NCI-H1694 treated with DMSO at 0.1 percent for 48 hours (cell line): ENCODE data around the gene NPPA.

Experiments used
- DNase-seq: peaks from one replicate; lab custom pipeline; 2025; lab: John Stamatoyannopoulos, UW

Gene NPPA

DNA sequence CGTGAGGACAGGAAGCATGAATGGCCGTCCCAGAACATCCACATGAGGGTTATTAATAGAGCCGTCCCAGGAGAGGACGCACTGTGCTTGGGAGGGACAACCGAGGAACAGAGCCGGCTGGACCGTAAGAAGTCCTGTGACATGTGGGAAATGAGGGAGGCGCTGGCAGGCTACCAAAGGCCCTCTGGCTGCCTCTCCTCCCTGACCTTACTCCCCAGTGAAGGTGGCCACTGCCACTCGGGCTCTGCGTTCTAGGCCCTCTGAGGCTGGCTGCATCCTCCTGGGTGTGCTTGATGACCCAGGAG, 26.6 kb upstream of the NPPA start:
- no peak for DNase-seq

DNA sequence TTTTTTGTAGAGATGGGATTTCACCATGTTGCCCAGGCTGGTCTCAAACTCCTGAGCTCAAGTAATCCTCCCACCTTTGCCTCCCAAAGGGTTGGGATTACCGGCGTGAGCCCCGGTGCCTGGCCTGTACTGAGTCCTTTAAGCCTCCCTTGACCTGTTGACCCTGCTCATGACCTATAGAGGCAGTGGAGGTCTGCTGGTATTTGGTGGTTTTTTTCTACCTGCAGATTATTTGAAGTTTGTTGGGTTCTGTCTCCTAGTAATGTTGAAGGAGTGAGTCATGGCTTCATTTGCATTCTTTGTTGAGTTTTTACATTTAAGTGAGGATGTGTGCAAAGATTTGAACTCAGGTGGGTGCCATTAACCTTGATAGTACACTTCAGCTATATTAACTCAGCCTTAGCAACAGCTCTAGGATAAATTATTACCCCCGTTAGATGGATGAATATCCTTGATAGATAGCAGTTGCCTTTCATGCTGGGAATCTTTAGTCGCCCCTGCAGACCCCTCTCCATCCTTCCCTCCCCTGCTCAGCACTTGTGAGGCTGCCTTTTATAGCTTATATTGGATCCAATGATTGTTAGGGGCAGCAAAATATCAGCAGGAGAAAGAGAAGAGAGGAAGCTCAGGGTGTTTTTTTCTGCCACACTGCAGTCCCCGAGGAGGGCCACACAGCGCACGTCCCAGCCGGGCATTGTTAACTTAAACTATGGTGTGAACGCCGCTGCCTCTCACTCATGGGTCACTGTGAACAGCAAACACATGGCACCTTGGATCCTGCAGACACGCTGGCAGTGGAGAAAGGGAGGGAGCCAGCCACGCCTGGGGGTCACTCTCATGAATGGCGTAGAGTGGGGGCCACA, 26.0 kb upstream of the NPPA start:
- DNase-seq = no peak

DNA sequence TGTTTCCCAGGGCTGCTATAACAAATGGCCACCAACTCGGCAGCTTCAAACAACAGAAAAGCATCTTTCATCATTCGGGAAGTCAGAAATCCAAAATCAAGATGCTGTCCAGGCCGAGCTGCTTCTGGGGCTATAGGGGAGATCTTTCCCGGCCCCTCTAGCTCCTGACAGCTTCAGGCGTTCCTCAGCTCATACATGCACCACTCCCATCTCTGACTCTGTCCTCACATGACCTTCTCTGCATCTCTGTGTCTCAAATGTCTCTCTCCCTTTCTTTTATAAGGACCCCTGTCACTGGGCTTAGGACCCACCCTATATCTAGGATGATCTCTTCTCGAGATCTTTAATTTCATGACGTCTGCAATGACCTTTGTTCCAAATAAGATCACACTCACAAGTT, 25.0 kb upstream of the NPPA start:
- DNase-seq = no peak

DNA sequence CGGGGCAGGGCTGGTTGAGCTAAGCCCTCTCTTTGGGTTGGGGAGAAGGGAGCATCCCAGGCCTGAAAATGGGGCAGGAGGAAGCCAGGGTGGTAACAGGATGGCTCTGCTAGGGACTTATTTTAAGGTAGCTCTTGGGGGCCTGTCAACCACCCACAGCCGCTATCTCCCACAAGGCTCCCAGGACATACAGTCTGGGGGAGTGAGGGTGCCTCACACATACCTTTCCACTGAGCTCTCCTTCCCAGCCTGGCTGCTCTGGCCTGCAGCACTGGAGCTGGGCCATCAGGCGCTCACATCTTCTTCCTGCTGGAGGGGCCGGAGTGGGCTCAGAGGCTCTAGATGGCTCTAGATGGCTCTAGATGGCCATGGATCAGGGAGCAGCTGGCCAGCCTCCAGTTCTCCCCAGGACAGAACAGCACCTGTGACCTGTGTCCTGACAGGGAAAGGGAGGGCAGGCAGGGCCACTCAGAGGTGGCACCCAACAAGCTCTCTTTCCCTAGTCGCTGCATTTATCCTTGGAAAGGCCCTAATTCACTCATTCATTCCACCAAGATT, 22.1 kb upstream of the NPPA start:
- no peak for DNase-seq

DNA sequence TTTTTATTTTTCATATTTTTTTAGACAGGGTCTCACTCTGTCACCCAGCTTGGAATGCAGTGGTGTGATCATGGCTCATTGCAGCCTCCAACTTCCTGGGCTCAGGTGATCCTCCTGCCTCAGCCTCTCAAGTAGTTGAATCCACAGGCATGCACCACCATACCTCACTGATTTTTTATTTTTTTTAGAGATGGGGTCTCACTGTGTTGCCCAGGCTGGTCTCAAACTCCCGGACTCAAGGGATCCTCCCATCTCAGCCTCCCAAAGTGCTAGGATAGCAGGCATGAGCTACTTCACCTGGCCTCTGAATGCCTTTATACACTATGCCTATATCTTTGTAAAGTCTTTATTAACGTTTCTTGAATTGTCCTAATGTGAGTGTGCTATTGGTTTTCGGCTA, 21.5 kb upstream of the NPPA start:
- no peak for DNase-seq

DNA sequence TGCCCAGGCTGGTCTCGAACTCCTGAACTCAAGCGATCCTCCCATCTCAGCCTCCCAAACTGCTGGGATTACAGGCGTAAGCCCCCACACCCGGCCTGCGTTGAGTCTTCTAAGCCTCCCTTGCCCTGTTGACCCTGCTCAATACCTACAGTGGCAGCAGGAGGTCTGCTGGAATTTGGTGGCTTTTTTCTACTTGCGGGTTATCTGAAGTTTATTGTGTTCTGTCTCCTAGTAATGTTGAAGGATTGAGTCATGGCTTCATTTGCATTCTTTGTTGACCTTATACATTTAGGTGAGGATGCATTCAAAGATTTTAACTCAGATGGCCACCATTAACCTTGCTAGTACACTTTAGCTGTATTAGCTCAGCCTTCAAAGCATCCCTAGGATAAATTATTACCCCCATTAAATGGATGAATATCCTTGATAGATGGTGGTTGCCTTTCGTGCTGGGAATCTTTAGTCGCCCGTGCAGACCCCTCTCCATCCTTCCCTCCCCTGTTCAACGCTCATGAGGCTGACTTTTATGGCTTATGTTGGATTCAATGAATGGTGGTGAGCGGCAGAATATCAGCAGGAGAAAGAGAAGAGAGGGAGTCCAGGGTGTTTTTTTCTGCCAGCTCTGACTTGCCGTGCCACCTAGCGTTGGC, 20.9 kb upstream of the NPPA start:
- DNase-seq = no peak

DNA sequence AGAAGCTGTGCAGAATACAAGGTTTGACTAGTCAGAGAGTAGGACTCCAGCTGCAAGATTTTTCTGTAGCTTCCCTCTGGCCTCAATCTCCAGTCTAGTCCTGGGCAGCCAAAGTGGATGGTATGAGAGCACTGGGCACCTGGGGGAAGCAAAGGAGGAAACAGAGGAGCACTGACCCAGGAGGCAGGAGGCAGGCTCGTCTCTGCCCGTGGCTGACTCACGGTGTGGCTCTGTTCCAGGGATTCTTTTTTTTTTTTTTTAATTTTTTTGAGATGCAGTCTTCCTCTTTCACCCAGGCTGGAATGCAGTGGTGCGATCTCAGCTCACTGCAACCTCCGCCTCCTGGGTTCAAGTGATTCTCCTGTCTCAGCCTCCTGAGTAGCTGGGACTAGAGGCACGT, 15.3 kb upstream of the NPPA start:
- no peak for DNase-seq

DNA sequence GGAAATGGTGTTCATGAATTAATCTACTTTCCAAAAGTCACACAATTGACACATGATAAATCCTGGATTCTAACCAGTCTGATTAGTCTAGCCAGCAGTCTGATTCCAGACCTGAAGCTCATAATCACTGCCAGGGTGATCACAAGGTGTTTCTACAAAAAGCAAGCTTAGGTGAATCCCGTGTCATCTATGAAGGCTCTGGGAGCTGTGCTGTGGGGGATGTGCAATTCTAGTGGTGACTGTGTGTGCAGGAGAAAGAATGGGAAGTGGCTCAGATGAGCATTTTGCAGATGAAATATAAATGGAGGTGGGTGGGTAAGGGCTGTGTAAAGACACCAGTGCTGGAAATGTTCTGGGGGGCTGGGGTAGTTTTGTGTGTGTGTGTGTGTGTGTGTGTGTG, 13.0 kb upstream of the NPPA start:
- DNase-seq = no peak

DNA sequence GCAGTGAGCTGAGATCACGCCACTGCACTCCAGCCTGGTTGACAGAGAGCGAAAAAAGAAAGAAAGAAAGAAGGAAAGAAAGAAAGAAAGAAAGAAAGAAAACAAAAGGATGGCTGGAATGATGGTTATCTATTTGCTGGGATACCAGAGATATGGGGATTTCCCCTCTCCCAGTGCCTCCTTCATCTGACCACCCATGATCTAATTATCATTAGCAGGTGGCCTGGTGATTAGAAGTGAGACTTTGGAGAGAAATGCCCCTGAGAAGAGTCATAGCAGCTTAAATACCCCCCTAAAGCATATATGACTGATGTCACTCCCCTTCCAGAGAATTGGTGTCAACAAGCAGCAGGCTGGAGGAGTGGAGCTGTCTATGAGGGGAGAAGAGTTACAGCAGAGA, 12.5 kb upstream of the NPPA start:
- DNase-seq = no peak

DNA sequence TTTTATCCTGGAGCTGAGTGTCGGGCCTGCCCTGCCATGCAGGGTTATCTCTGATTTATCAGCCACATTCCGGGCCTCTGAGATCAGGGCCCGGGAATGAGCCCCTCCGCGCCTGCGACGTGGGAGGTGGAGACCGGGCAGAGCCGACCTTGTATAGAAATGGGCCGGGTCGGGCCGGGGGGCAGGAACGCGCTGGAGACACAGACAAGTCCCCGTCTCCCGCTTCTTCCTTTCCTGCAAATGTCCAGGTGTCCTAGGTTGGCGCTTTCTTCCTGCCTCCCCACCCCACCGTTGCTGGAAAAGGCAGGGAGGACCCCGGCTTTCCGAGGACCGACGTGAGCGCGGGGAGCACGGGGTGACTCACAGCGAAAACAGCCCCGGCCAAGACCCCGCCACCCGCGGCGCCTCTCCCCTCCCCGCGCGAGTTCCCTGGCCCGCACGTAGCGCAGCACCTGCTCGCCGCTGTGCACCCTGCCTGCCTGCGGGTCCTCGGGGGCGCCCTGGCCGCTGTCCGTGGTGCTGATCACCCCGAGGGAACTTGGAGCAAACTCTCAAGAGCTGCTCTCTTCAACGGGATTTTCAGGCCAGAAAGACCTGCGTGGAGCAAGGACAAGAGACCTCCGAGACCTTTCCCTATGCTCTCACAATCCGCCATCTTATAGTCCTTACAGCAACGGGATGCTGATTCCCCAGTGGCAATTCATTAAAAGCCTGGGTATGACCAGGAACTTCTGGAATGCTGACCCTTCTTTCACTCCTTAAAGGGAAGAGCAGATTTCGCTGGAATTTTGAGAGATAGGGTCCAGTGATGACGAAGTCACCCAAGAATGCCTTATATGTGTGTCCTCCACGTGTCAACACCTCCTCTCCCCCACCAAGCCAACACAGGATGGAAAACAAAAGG, 11.6 kb upstream of the NPPA start:
- DNase-seq = no peak

DNA sequence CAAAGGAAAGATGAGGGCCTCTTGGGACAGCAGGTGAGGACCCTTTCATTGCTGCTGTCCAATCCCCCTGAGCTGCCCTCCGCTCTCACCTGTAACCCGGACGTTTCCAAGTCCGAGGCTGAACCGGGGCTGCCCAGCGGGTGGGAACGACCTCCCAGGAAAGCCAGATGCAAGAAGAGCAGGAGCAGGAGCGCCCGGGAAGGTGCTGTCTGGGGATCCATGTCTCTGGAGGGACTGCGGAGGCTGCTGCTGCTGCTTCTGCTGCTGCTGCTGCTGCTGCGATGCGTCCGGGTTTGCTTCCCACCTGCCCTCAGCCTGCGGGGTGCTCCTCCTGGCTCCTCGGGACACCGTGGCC, 11.0 kb upstream of the NPPA start, which contains the start of gene NPPB:
TSS of gene NPPB (minus strand) at position 333 of the 355 bp plus-strand sequence. CDS start at position 221, 112 bp downstream.
- DNase-seq = no peak

DNA sequence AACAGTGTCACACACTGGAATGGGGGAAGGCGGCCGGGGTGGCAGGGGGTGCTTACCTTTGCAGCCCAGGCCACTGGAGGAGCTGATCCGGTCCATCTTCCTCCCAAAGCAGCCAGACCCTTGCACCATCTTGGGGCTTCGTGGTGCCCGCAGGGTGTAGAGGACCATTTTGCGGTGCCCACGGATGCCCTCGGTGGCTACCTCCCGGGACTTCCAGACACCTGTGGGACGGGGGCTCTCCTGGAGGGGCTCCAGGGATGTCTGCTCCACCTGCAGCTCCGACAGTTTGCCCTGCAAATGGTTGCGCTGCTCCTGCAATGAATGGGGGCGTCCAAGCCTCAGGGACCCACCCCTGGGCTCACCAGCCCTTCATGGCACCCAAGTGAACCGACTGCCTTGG, 10.6 kb upstream of the NPPA start:
- DNase-seq = no peak

DNA sequence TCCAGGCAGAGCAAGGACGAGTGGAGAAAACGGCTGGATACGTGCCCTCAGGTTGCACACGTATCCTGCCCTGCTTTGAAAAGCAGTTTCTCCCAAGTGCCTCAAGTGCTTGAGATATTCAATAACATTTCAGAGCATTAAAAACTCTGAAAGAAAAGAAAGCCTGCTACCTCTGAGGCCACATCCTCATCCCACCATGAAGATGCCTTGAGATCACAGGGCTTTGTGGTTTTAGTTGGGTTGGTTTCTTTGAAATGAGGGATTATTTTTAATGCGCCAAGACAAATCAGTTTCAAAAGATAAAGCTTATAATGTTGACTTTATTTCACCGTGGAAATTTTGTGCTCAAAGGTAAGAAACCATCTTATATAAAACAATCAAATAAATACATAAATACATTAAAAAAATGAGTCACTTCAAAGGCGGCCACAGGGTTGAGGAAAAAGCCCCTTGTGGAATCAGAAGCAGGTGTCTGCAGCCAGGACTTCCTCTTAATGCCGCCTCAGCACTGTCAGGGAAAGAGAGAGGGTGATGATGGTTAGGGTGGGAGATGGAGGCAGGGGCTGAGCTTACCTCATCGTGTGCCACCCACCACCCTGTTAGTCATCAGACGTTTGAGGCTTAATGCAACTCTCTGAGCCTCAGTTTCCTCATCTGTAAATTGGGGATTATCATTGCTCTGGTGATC, 9.7 kb upstream of the NPPA start:
- DNase-seq = no peak

DNA sequence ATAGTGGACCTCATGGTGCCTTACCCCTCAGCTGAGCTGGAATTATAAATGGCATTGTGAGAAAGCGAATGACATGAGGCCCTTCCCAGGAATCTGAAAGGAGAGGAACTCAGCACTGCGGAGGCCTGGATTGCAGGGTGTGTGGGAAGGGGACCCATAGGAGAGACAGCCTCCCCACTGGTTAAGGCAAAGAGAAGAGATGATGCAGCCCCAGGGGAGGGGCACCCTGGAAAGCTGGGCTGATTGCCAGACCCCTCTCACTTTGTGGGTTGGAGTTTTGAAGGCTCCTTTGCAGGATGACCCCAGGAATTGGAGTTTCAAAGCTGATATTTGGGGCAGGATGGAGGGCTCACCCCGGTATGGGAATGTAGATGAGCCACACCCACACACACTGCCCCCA, 9.1 kb upstream of the NPPA start:
- DNase-seq = no peak

DNA sequence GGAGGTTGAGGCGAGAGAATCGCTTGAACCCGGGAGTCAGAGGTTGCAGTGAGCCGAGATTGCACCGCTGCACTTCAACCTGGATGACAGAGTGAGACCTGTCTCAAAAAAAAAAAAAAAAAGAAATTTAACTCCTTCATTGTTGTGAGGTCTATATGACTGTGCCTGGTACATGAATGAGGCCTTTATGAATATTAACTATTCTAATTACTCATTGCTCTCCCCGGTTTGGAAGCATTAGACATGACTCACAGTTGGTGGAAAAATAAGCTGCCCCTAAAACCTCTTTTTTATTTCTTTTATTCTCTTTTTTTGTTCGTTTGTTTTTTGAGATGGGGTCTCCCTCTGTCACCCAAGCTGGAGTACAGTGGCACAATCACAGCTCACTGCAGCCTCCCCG, 7.8 kb upstream of the NPPA start:
- DNase-seq = no peak

DNA sequence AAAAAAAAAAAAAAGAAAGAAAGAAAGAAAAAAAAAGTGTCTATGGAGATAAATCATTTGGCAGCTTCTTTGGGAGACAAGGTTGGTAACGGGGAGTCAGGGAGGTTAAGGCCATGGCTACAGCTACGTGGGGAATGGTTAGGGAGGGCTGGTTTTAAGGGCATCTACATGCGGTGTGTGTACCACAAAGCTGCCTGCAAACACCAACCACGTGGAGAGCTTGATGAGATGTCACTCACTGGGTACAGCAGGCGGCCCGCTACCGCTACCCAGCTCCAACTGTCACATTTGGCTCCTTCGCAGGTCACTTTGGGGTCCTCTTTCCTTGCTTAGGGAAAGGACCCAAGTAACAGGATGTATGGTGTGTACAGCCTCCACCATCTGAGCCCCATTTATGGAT, 6.9 kb upstream of the NPPA start:
- DNase-seq = no peak

DNA sequence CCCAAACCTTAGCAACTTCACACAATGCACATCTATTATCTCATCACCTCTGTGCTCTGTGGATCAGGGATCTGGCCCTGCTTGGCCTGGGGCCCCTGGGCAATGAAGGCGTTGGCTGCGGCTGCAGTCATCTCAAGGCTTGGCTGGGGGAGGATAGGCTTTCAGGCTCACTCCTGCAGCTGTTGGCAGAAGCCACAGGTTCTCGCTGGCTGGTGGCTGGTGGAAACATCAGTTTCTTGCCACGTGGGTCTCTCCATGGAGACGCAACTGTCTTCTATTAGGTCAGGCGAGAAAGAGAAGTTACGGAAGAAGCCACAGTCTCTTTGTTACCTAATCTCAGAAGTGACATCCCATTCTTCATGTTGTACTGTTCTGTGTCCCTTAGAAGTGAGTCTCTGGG, 3.6 kb upstream of the NPPA start:
- no peak for DNase-seq

DNA sequence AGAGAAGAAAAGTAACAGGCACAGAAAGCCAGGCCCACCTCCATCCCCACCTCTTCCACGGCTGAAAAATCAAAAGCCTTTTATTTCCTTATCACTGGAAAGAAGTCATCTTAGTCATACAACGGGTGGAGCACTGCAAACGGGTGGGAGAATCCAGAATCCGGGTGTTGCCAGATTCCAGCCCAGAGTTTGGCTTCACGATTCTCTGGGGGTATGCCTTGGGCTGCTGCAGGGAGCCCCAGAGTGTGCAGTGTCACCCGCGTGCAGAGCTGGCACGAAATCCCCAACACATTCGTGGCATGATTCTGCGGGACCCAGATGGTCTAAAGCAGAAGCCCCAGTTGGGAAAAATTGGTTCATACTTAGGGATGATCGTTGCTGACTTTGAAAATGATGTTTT, 2.6 kb upstream of the NPPA start:
- DNase-seq = no peak

DNA sequence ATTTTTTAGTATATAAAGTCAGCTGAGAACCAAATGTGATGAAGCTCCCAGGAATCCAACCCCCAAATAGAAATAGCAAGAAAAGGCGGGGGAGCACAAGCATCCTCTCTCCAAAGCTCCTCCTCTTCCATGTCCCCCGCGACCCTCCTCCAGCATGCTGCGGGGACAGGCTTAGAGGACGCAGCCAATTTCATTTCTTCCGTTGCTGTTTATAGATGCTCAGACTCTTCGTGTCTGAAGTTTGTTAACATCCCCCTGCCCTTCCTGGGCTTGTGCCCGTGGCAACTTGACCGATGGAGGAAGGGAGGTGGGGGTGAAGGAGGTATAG, 754 bp upstream of the NPPA start:
- peak; percentile 83 for DNase-seq

DNA sequence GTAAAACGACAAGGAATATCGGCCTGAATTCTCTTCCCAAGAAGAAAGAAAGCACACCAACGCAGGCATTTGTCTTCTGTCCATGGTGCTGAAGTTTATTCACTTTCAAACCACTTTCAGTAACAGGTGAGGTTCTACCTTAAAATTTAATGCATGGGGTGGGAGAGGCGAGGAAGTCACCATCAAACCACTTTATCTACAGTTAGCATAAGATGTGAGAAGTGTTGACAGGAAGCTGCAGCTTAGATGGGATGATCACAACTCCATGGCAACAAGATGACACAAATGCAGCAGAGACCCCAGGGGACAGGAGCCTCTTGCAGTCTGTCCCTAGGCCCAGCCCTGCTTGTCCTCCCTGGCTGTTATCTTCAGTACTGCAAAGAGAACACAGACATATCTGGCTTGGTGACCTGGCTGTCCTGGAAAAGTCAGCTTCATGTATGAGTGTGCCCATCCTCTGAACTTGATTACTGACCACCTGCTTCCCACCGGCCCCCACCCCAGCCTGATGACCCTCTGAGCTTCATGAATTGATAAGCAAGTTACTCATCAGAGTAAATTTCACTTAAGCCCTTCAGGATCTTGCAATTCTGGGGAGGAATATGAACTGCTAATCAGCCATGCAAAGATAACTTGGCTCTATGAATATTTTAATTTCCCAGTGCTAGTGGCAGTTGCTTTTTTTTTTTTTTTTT, 1.8 kb downstream of the NPPA start:
- DNase-seq = no peak
